ENCODE results near the gene SNX33.

- no peak for TF ChIP-seq CTCF (IDR thresholded peaks at IDR 0.05)
- TF ChIP-seq EP300 (IDR thresholded peaks at IDR 0.05), result no peak
- TF ChIP-seq POLR2AphosphoS5 (IDR thresholded peaks at IDR 0.05), result no peak
Measured at GRCh38 chr15:75616766-75617165, 30.9 kb upstream of the SNX33 start.
